Esophagus squamous epithelium (tissue), 5 donors: Measurements from ENCODE around the gene VGLL4. TPM values are rescaled to one million over a fixed set of nuclear protein-coding genes. Genes with fewer than 3 reads are reported as not detected.

ENCODE experiments used
- DNase-seq: peaks from one replicate; lab custom pipeline; 2025; lab: John Stamatoyannopoulos, UW
- H3K27ac ChIP-seq, 4 donors: fragments of 200-600 bp; sonication (generic); one replicate each; pipeline ENCODE4 v1.5.1; 2016 to 2019; ENCODE audit warnings: mild to moderate bottlenecking in 1 of 4
- H3K27me3 ChIP-seq, 4 donors: fragments of 200-600 bp; sonication (generic); 1 replicate in 3 of 4; 2 replicates in 1 of 4; pipeline versions ENCODE4 v1.5.1 to v1.6.0; 2017 to 2021; ENCODE audit warnings: antibody characterized with exemption in 1 of 4
- H3K36me3 ChIP-seq, 3 donors: fragments of 200-600 bp; sonication (generic); one replicate each; pipeline ENCODE4 v1.5.1; 2016 to 2019
- H3K4me1 ChIP-seq, 3 donors: fragments of 200-600 bp; sonication (generic); one replicate each; pipeline ENCODE4 v1.5.1; 2017 to 2019
- H3K4me3 ChIP-seq, 4 donors: fragments of 200-600 bp; sonication (generic); 1 replicate in 3 of 4; 2 replicates in 1 of 4; pipeline ENCODE4 v1.5.1; 2016 to 2019; ENCODE audit warnings: mild to moderate bottlenecking in 2 of 4, moderate library complexity in 1 of 4
- H3K9me3 ChIP-seq, 3 donors: fragments of 200-600 bp; sonication (generic); one replicate each; pipeline ENCODE4 v1.5.1; 2016 to 2019
- CTCF ChIP-seq, 6 experiments: fragments of 450-650 bp in 4 of 6; fragments of 200-600 bp in 2 of 6; sonication (generic) in 2 of 6; IDR thresholded peaks; one replicate each; pipeline ENCODE4 v1.5.1; 2016 to 2019; ENCODE audit warnings: antibody characterized with exemption in 6 of 6, mild to moderate bottlenecking in 4 of 6, moderate library complexity in 4 of 6
- POLR2A ChIP-seq, 4 donors: fragments of 450-650 bp; IDR thresholded peaks; one replicate each; pipeline ENCODE4 v1.6.1; 2017; ENCODE audit warnings: antibody characterized with exemption in 4 of 4, mild to moderate bottlenecking in 4 of 4, moderate library complexity in 3 of 4
- WGBS, 2 donors: methylation state at CpG; one replicate each; pipeline ENCODE4 v1.1.5; 2018; 5-methylcytosine and 5-hydroxymethylcytosine counted together
- intact Hi-C: fragments of 100-400 bp; cut with DNase I; formaldehyde crosslinking; loops from one replicate; pipeline ENCODE4 v1.15.0; 2022
- total RNA-seq, 4 donors: library from RNA; depleted of rRNA; stranded (reverse); fragments of >200 nt; gene quantifications; one replicate each; pipeline ENCODE4 v1.1.0, GENCODE V29; 2016
- donor health status: DM: yes; HTN: yes; CAD: no.

Gene VGLL4
- total RNA-seq, 4 donors from 2014 or later, result 31.8 to 50.0 (median 44.5) TPM

GRCh38 chr3:11636394-11636770 is 7.3 kb downstream of the VGLL4 start:
- WGBS, 2 donors, result 31 to 34% methylated on average over 3 of the region's 3 CpGs
- no peak for TF ChIP-seq POLR2A (IDR thresholded peaks at IDR 0.05)
- no peak for TF ChIP-seq CTCF (IDR thresholded peaks at IDR 0.05)
- no peaks in the 10 kb centered on the region for H3K36me3 ChIP-seq
- peaks cover 27 to 99% (median 37%) of the 10 kb centered on the region in 3 donors for H3K4me1 ChIP-seq
- intact Hi-C loops, result no loop called here
- H3K27ac ChIP-seq, result peak overlapping the region in 2 of 4 donors; percentile 16 to 57
- no peak overlapping the region for H3K4me3 ChIP-seq
- no peaks in the 10 kb centered on the region for H3K9me3 ChIP-seq
- no peak for DNase-seq
- H3K27me3 ChIP-seq, result no peaks in the 10 kb centered on the region

GRCh38 chr3:11635680-11636393 is 7.9 kb downstream of the VGLL4 start:
- Histone ChIP-seq H3K27me3 (no peaks in the 10 kb centered on the region), H3K4me1 (peaks cover 27 to 99% (median 34%) of the 10 kb centered on the region in 3 donors), H3K9me3 (no peaks in the 10 kb centered on the region), H3K27ac (peak overlapping the region in 3 of 4 donors; percentile 8 to 57 (median 32)), H3K36me3 (no peaks in the 10 kb centered on the region), H3K4me3 (no peak overlapping the region)
- WGBS, 2 donors, result 49 to 64% methylated on average over 7 of the region's 7 CpGs
- intact Hi-C loops, result no loop called here
- no peak for DNase-seq
- TF ChIP-seq CTCF (IDR thresholded peaks at IDR 0.05), result no peak
- TF ChIP-seq POLR2A (IDR thresholded peaks at IDR 0.05), result no peak

- H3K36me3 ChIP-seq, result no peaks in the 10 kb centered on the region
- peaks cover 20 to 99% (median 31%) of the 10 kb centered on the region in 3 donors for H3K4me1 ChIP-seq
- TF ChIP-seq POLR2A (IDR thresholded peaks at IDR 0.05), result no peak
- H3K27ac ChIP-seq, result peak overlapping the region in 3 of 4 donors; percentile 8 to 57 (median 32)
- no peaks in the 10 kb centered on the region for H3K27me3 ChIP-seq
- H3K4me3 ChIP-seq, result no peak overlapping the region
- H3K9me3 ChIP-seq, result no peaks in the 10 kb centered on the region
- DNase-seq, result no peak
- intact Hi-C loops, result no loop called here
- WGBS, 2 donors, result 50 to 66% methylated on average over 4 of the region's 4 CpGs
Observed at GRCh38 chr3:11634974-11635612, 8.6 kb downstream of the VGLL4 start.

- no peak for DNase-seq
- Histone ChIP-seq H3K36me3 (no peaks in the 10 kb centered on the region), H3K27ac (peak overlapping the region in 3 of 4 donors; percentile 30 to 57 (median 36)), H3K4me3 (no peak overlapping the region), H3K27me3 (no peaks in the 10 kb centered on the region), H3K9me3 (no peaks in the 10 kb centered on the region), H3K4me1 (peaks cover 20 to 99% (median 32%) of the 10 kb centered on the region in 3 donors)
- TF ChIP-seq CTCF (IDR thresholded peaks at IDR 0.05) (no peak), POLR2A (IDR thresholded peaks at IDR 0.05) (no peak)
- 74 to 76% methylated on average over 11 of the region's 11 CpGs for WGBS, 2 donors
- intact Hi-C loops, result no loop called here
Observed at GRCh38 chr3:11634081-11634635, 9.6 kb downstream of the VGLL4 start.

GRCh38 chr3:11632966-11633365 is 10.7 kb downstream of the VGLL4 start:
- DNase-seq, result no peak
- TF ChIP-seq CTCF (IDR thresholded peaks at IDR 0.05) (no peak), POLR2A (IDR thresholded peaks at IDR 0.05) (no peak)
- Histone ChIP-seq H3K4me3 (no peak overlapping the region), H3K36me3 (no peaks in the 10 kb centered on the region), H3K27ac (peak overlapping the region in 3 of 4 donors; percentile 5 to 57 (median 36)), H3K9me3 (no peaks in the 10 kb centered on the region), H3K27me3 (no peaks in the 10 kb centered on the region), H3K4me1 (peaks cover 9 to 94% (median 25%) of the 10 kb centered on the region in 3 donors)
- WGBS, 2 donors, result 72 to 75% methylated on average over 3 of the region's 3 CpGs
- intact Hi-C loops, result no loop called here
